Measurements from ENCODE around the gene UROC1. TPM values are rescaled to one million over a fixed set of nuclear protein-coding genes. Genes with fewer than 3 reads are reported as not detected.

Gene UROC1
- total RNA-seq, 1 donor from 2014 or later: not detected

- intact Hi-C loops (cut with micrococcal nuclease): no loop called here
Observed at GRCh38 chr3:126517986-126518778, 609 bp upstream of the UROC1 start.

- intact Hi-C loops (cut with micrococcal nuclease): no loop called here
Observed at GRCh38 chr3:126516936-126517290, 660 bp downstream of the UROC1 start.

DNA sequence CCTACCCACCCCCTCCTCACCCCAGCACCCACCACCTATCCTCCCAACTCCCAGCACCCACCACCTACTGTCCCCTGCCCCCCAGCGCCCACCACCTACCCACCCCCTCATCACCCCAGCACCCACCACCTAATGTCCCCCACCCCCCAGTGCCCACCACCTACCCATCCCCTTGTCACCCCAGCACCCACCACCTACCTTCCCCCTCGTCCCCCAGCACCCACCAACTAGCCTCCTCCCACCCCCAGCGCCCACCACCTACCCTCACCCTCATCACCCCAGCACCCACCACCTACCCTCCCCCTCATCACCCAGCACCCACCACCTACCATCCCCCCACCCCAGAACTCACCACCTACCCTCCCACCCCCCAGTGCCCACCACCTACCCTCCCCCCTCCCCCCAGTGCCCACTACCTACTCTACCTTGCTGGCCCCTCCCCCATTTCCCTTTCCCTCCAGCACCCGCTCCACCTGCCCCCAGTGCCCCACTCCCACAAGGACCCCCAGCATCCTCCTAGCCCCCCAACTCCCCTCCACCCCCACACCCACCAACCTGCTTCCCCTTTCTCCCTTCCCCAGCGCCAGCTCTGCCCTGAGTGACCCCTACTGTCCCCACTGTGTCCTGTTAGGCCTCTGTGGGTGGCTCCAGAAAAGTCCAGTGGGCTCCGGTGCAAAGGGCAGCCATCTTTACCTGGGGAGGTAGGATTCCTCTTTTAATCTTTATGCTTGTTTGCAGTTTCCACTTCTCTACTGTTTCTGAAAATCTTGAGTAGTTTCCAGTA is 1.2 kb downstream of the UROC1 start:
- intact Hi-C loops (cut with micrococcal nuclease): no loop called here

GRCh38 chr3:126515066-126515706 is 2.4 kb downstream of the UROC1 start:
- intact Hi-C loops (cut with micrococcal nuclease): no loop called here

GRCh38 chr3:126514161-126514560 is 3.4 kb downstream of the UROC1 start:
- intact Hi-C loops (cut with micrococcal nuclease): no loop called here

DNA sequence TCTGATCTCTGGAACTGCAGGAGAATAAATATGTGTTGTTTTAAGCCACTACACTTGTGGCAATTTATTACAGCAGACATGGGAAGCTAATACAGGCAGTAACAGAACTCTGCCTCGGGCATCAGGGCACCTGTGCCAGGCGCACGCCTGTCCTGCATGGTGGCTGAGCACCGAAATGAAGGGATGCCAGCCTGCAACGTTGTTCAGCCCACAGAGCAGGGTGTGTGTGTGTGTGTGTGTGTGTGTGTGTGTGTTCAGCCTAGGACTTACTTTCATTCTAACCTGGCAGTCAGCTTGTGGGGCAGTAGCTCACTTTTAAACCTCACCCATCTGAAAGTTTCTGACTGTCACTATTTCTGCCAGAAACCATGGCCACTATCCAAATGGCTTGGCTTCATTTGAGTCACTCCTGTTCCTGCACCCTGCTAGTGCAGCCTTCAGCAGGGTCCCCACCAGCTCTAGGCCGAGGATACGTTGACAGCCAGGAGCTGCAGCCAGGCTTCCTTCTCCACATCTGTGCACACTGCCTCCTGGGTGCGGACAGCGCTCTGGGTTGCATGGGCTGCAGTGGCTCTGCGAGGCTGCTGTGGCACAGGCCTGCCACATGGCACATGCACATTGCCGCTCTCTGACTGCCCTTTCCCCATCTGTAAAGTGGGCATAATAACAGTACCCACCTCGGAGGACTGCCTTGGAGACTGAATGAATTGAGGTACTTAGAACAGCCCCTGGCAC is 4.5 kb downstream of the UROC1 start:
- intact Hi-C loops (cut with micrococcal nuclease): no loop called here

- intact Hi-C loops (cut with micrococcal nuclease): no loop called here
Observed at GRCh38 chr3:126512026-126512425, 5.5 kb downstream of the UROC1 start.

DNA sequence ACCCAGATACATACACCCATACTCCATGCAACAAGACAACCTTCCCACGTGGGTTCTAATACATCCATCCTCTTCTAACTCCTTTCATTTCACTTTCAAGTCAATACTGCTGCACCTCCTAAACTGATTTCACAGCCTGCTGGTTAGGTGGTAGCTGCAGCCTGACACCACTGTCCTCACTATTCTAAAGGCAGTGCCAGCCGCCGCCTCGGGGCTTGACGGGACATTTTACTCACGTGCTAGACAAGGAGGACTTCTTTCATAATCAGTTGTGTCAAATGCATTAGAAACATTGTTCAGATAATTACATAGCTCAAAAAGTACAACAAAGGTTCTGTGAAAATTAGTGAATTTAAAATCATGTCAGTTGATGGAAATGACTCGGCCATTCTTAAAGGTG is 6.3 kb downstream of the UROC1 start:
- intact Hi-C loops (cut with micrococcal nuclease): no loop called here

- intact Hi-C loops (cut with micrococcal nuclease): no loop called here
Observed at GRCh38 chr3:126510308-126510910, 7.2 kb downstream of the UROC1 start.

DNA sequence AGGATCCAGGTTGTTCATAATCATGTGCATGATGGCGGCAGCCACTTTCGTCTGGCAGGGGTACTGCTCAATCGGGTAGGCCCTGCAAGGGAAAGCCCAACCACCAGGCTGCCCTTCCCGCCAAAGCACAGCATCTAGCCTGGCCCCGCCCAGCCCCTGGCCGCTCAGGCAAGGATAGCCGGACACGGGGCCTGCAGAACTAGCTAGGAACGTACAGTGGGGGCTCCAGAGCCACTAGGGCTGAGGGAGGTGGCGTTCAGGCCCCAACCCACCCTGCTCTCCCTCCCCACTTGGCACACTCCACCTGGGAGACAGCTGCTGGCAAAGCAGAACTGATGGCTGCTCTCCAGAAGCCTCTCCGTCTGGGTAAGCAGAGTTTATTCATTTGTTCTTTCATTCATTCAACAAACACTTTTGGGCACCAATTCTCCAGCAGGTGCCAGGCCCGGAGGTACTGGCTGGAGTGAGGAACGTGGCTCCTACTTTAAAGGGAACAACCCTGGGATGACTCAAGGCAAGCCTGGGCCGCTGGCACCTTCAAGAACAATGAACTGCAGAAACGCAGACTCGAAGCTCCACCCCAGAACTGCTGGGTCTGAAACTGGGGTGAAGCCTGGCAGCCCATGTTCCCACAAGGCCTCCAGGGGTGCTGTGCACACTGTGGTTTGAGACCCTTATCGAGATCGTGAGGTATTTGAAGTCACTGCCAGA is 7.8 kb downstream of the UROC1 start:
- intact Hi-C loops (cut with micrococcal nuclease): no loop called here

DNA sequence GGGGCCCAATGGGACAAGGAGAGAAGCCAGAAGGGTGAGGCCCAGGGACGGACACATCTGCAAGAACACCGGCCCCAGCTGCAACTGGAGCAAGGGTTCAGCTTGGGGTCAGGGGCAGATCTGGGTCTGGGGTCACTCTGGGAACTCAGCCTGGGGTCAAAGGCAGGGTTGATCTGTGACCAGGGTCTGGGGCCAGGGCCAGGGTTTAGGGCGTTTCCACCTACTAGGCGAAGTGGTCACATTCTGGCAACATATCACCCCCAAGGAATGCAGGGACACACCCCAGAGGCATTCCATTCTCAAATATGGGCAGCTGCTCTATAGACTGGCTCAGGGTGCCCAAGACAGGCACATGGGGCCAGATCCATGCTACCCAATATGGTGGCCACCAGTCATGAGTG is 9.0 kb downstream of the UROC1 start:
- intact Hi-C loops (cut with micrococcal nuclease): no loop called here

- intact Hi-C loops (cut with micrococcal nuclease): no loop called here
Observed at GRCh38 chr3:126507886-126508285, 9.7 kb downstream of the UROC1 start.

GRCh38 chr3:126503701-126504100 is 13.9 kb downstream of the UROC1 start:
- intact Hi-C loops (cut with micrococcal nuclease): no loop called here

DNA sequence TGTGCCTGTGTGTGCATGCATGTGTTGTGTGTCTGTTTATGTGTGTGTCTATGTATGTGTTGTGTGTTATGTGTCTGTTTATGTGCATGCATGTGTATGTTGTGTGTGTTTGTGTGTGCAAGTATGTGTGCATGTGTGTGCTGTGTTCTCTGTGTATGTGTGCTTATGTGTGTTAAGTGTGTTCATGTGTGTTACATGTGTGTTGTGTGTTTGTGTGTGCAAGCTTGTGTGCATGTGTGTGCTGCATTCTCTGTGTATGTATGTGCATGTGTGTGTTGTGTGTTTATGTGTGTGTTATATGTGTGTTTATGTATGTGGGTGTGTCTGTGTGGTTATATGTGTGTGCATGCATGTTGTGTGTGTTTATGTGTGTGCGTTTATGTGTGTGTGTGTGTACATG is 14.9 kb downstream of the UROC1 start:
- intact Hi-C loops (cut with micrococcal nuclease): no loop called here

DNA sequence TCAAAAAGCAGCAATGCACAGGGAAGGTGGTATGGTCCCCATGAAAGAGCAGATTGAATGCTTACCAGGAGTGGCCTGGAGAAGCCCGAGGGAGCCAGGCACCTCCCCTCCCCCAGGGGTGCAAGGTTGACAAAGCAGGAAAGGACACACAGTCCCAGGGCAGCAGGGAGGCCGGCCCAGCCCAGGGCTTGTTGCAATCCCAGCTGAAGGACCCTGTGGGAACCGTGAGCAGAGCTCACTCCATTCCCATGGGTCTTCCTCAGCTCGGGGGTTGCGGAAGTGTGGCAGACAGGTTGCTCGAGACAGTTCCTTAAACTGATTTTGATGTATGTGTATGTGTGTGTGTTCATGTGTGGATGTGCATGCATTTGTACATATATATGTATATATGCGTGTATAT is 15.8 kb downstream of the UROC1 start:
- intact Hi-C loops (cut with micrococcal nuclease): no loop called here

DNA sequence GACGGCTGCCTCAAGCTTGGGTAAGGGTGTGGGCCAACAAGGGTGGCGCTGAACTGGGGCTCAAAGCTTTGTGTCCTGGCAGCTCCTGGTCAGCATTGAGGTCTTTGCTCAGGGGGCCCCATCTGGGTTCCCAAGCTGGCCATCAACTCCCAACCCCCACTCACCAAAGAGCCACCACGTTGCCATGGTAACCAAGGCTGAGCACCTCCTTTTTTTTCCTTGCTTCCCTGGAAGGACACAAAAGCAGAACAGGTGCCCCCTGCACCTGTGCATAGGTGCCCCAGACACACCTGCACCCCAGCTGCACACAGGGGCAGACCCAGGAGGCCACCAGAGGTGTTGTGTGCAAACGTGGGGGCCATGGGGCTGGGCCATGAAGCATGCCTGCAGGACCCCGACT is 16.5 kb downstream of the UROC1 start:
- intact Hi-C loops (cut with micrococcal nuclease): no loop called here

GRCh38 chr3:126500016-126500415 is 17.6 kb downstream of the UROC1 start:
- intact Hi-C loops (cut with micrococcal nuclease): no loop called here

- intact Hi-C loops (cut with micrococcal nuclease): no loop called here
Observed at GRCh38 chr3:126499401-126499800, 18.2 kb downstream of the UROC1 start.

- intact Hi-C loops (cut with micrococcal nuclease): no loop called here
Observed at GRCh38 chr3:126498929-126499328, 18.6 kb downstream of the UROC1 start.

GRCh38 chr3:126498461-126498860 is 19.1 kb downstream of the UROC1 start:
- intact Hi-C loops (cut with micrococcal nuclease): no loop called here

- intact Hi-C loops (cut with micrococcal nuclease): no loop called here
Observed at GRCh38 chr3:126497956-126498355, 19.6 kb downstream of the UROC1 start.

Measured in T-helper 2 cell treated with Interferon-gamma antibody and Interleukin-4, amounts not matched to agents 100 ng/mL and 5 ng/mL, for 36 hours (primary cell).